GM21717 (cell line): ENCODE data around the gene TMEM271.
"Not testable (repeated sequence)": the region's sequence is repeated elsewhere in the genome, so short reads cannot be mapped to it uniquely, and the experiment has no call there.

ENCODE experiments used
- ATAC-seq: cut with Tn5 transposase; IDR thresholded peaks from one replicate; pipeline ENCODE4 v1.9.1; 2021; ENCODE audit warnings: mild to moderate bottlenecking, moderate library complexity; ENCODE audit not compliant: unreplicated experiment

TMEM271 gene

GRCh38 chr4:610411-611261 lies 34.5 kb upstream of the TMEM271 start:
- no peak for ATAC-seq

GRCh38 chr4:609400-610050 lies 33.4 kb upstream of the TMEM271 start:
- ATAC-seq: no peak

- no peak for ATAC-seq
These were observed 32.1 kb upstream of the TMEM271 start for GRCh38 chr4:608236-608635.

- ATAC-seq: no peak
These were observed 29.8 kb upstream of the TMEM271 start for GRCh38 chr4:605702-606425.

- no peak for ATAC-seq
These were observed 28.0 kb upstream of the TMEM271 start for GRCh38 chr4:604131-604530.

- ATAC-seq: no peak
These were observed 26.5 kb upstream of the TMEM271 start for GRCh38 chr4:602559-602942.

- ATAC-seq: no peak
These were observed 25.8 kb upstream of the TMEM271 start for GRCh38 chr4:601612-602558.

GRCh38 chr4:600850-601515 lies 24.9 kb upstream of the TMEM271 start:
- ATAC-seq: no peak

GRCh38 chr4:600166-600565 lies 24.1 kb upstream of the TMEM271 start:
- no peak for ATAC-seq

GRCh38 chr4:598925-599324 lies 22.8 kb upstream of the TMEM271 start:
- ATAC-seq: no peak

- no peak for ATAC-seq
These were observed 16.9 kb upstream of the TMEM271 start for GRCh38 chr4:592825-593520.

- not testable (repeated sequence) for ATAC-seq
These were observed 16.1 kb upstream of the TMEM271 start for GRCh38 chr4:592178-592577.

- no peak for ATAC-seq
These were observed 14.3 kb upstream of the TMEM271 start for GRCh38 chr4:590313-590841.

- ATAC-seq: no peak
These were observed 13.3 kb upstream of the TMEM271 start for GRCh38 chr4:589219-589963.

GRCh38 chr4:588351-588849 lies 12.3 kb upstream of the TMEM271 start:
- no peak for ATAC-seq

GRCh38 chr4:587671-588350 lies 11.7 kb upstream of the TMEM271 start:
- no peak for ATAC-seq

- ATAC-seq: no peak
These were observed 7.7 kb upstream of the TMEM271 start for GRCh38 chr4:583820-584219.
